D721Med (cell line): ENCODE measurements around the gene PCOLCE2.
A peak's percentile ranks its signal among the peaks of the same experiment; 100 is the strongest.

Experiments
- DNase-seq: peaks from one replicate; pipeline ENCODE4 v3.0.0; 2011; ENCODE audit warnings: low spot score; ENCODE audit not compliant: insufficient read length
- FAIRE-seq: peaks from 2 replicates; lab custom pipeline; 2011; peaks lifted over from hg19 to GRCh38; lab: Jason Lieb, UNC
- CTCF ChIP-seq: IDR thresholded peaks from 2 replicates; pipeline ENCODE4 v1.5.1; 2012; ENCODE audit warnings: mild to moderate bottlenecking, control low read depth; ENCODE audit not compliant: insufficient read depth; ENCODE audit errors: missing control alignments

The PCOLCE2 gene

GRCh38 chr3:142929890-142930289 lies 41.0 kb upstream of the PCOLCE2 start:
- TF ChIP-seq CTCF: no peak
- no peak for FAIRE-seq
- DNase-seq: no peak

- DNase-seq (no peak), FAIRE-seq (no peak)
- peak; percentile 65 for TF ChIP-seq CTCF
Measured at GRCh38 chr3:142929109-142929508, 40.2 kb upstream of the PCOLCE2 start.

GRCh38 chr3:142926368-142926944 lies 37.6 kb upstream of the PCOLCE2 start:
- no peak for FAIRE-seq
- no peak for DNase-seq
- TF ChIP-seq CTCF: no peak

- no peak for FAIRE-seq
- DNase-seq: no peak
- no peak for TF ChIP-seq CTCF
Measured at GRCh38 chr3:142925140-142925539, 36.3 kb upstream of the PCOLCE2 start.

GRCh38 chr3:142923694-142924093 lies 34.8 kb upstream of the PCOLCE2 start:
- DNase-seq (no peak), FAIRE-seq (no peak)
- no peak for TF ChIP-seq CTCF

GRCh38 chr3:142916605-142917004 lies 27.7 kb upstream of the PCOLCE2 start:
- no peak for TF ChIP-seq CTCF
- no peak for DNase-seq
- no peak for FAIRE-seq

GRCh38 chr3:142915636-142916035 lies 26.8 kb upstream of the PCOLCE2 start:
- DNase-seq (no peak), FAIRE-seq (no peak)
- TF ChIP-seq CTCF: no peak
